K562 (cell line): ENCODE measurements around the gene SMYD1. TPM values are rescaled to one million over a fixed set of nuclear protein-coding genes. Genes with fewer than 3 reads are reported as not detected.

Source experiments
- ATAC-seq: fragments of 200-7000 bp; cut with Tn5 transposase; 3 replicates; pipeline ENCODE4 v1.9.1; 2020; ENCODE audit warnings: moderate library complexity
- BruUV-seq: library from RNA; stranded (reverse); fragments of 400-500 nt; replicated peaks from 2 replicates; lab custom pipeline; 2021; lab: Mats Ljungman, UMichigan
- CTCF ChIA-PET: fragments of 300-600 bp; formaldehyde crosslinking; extraction: SDS; loops from one replicate; lab custom pipeline; 2021; ENCODE audit warnings: low intra/inter-chr PET ratio; lab: Yijun Ruan, JAX
- POLR2A ChIA-PET: fragments of 300-600, 350-650 bp; sonication (Branson Sonifier 250); formaldehyde crosslinking; extraction: SDS; loops from one replicate; lab custom pipeline; 2021; ENCODE audit warnings: antibody characterized with exemption, inconsistent platforms; lab: Yijun Ruan, JAX
- DNase-seq, 4 experiments: peaks; one replicate each; pipeline versions ENCODE4 v3.0.0 to v3.0.0-alpha.2; 2011 to 2018; ENCODE audit warnings: low spot score in 3 of 4, mixed read lengths in 3 of 4; ENCODE audit errors: extremely low read depth in 1 of 4
- FAIRE-seq: peaks from 2 replicates; lab custom pipeline; 2011; peaks lifted over from hg19 to GRCh38; lab: Jason Lieb, UNC
- H2AFZ ChIP-seq: 2 replicates; pipeline ENCODE4 v1.6.0; 2011; ENCODE audit warnings: low read depth, low read length, control low read depth, inconsistent platforms
- H3K27ac ChIP-seq: fragments of 200-600 bp; 3 replicates; pipeline ENCODE4 v1.8.0; 2011; ENCODE audit warnings: low read depth, mild to moderate bottlenecking, control low read depth, inconsistent platforms, low read length, moderate library complexity, mixed read lengths; ENCODE audit errors: extremely low read depth
- H3K27me3 ChIP-seq, 2 experiments: fragments of 300-600 bp in 1 of 2; 2 replicates in 1 of 2; 3 replicates in 1 of 2; pipeline versions ENCODE4 v1.6.0 to v1.8.0; 2011; ENCODE audit warnings: inconsistent platforms in 2 of 2, low read length in 2 of 2, mild to moderate bottlenecking in 1 of 2, mixed read lengths in 1 of 2, moderate library complexity in 1 of 2; ENCODE audit not compliant: control insufficient read depth in 2 of 2, insufficient read depth in 2 of 2
- H3K36me3 ChIP-seq: fragments of 300-600 bp; 3 replicates; pipeline ENCODE4 v1.8.0; 2011; ENCODE audit warnings: mild to moderate bottlenecking, low read length, inconsistent platforms; ENCODE audit not compliant: control insufficient read depth, insufficient read depth
- H3K4me1 ChIP-seq, 2 experiments: fragments of 200-600 bp in 1 of 2; replicated peaks in 1 of 2; 2 replicates in 1 of 2; 3 replicates in 1 of 2; pipeline versions ENCODE4 v1.5.1 to v1.8.0; 2011; ENCODE audit warnings: inconsistent platforms in 2 of 2, low read length in 2 of 2, mild to moderate bottlenecking in 1 of 2, mixed read lengths in 1 of 2, moderate library complexity in 1 of 2; ENCODE audit not compliant: control insufficient read depth in 2 of 2, insufficient read depth in 2 of 2
- H3K4me2 ChIP-seq: 2 replicates; pipeline ENCODE4 v1.6.1; 2011; ENCODE audit warnings: low read length, control low read depth, inconsistent platforms, mixed read lengths; ENCODE audit not compliant: insufficient read depth
- H3K4me3 ChIP-seq: fragments of 200-600 bp; sonication (generic), shearing (Covaris generic); 2 replicates; pipeline ENCODE4 v1.5.1; 2016; ENCODE audit warnings: control low read depth, inconsistent platforms
- H3K79me2 ChIP-seq: fragments of 200-600 bp; 3 replicates; pipeline ENCODE4 v1.8.0; 2011; ENCODE audit warnings: low read length, inconsistent platforms; ENCODE audit not compliant: control insufficient read depth, insufficient read depth
- H3K9ac ChIP-seq, 2 experiments: 2 replicates each; pipeline versions ENCODE4 v1.6.0 to v1.6.1; 2011; ENCODE audit warnings: low read depth in 2 of 2, low read length in 2 of 2, control low read depth in 1 of 2, inconsistent platforms in 1 of 2, mild to moderate bottlenecking in 1 of 2, mixed read lengths in 1 of 2; ENCODE audit not compliant: insufficient read depth in 1 of 2
- H3K9me1 ChIP-seq: one replicate; pipeline ENCODE4 v1.6.0; 2011; ENCODE audit warnings: inconsistent platforms, mild to moderate bottlenecking, low read length, moderate library complexity; ENCODE audit not compliant: control insufficient read depth, insufficient read depth
- H3K9me3 ChIP-seq: replicated peaks from 2 replicates; pipeline ENCODE4 v1.5.1; 2011; ENCODE audit warnings: low read depth, low read length, inconsistent platforms; ENCODE audit not compliant: control insufficient read depth, insufficient read depth
- H4K20me1 ChIP-seq: replicated peaks from 2 replicates; pipeline ENCODE4 v1.6.1; 2011; ENCODE audit warnings: low read length, inconsistent platforms, mixed read lengths; ENCODE audit not compliant: control insufficient read depth, insufficient read depth
- BCL6 ChIP-seq: fragments of 250-450 bp; sonication (Bioruptor Pico); IDR thresholded peaks from 2 replicates; pipeline ENCODE4 v1.4.0; 2020
- CBX2 ChIP-seq: fragments of 200-600 bp; sonication (generic); IDR thresholded peaks from one replicate; pipeline ENCODE4 v1.6.1; 2012; ENCODE audit warnings: mild to moderate bottlenecking, low read length, inconsistent platforms; ENCODE audit not compliant: insufficient read depth, poor library complexity, severe bottlenecking
- CHD2 ChIP-seq: IDR thresholded peaks from 2 replicates; pipeline ENCODE4 v1.6.1; 2011; ENCODE audit warnings: low read depth, low read length
- GATAD2A ChIP-seq: fragments of 450-650 bp; IDR thresholded peaks from 2 replicates; pipeline ENCODE4 v1.6.1; 2017
- IRF2 ChIP-seq: sonication (generic); formaldehyde crosslinking; IDR thresholded peaks from 2 replicates; pipeline ENCODE4 v1.8.1; 2022; ENCODE audit warnings: mild to moderate bottlenecking, missing genetic modification reagents
- PCBP2 ChIP-seq: fragments of 200-400 bp; formaldehyde crosslinking; IDR thresholded peaks from 2 replicates; pipeline ENCODE4 v1.6.1; 2018; ENCODE audit warnings: low read length, low read depth, mild to moderate bottlenecking, moderate library complexity; ENCODE audit not compliant: poor library complexity, severe bottlenecking
- SIX5 ChIP-seq, 2 experiments: IDR thresholded peaks; 2 replicates each; pipeline ENCODE4 v1.6.1; 2011; ENCODE audit warnings: low read length in 2 of 2, borderline replicate concordance in 1 of 2, low read depth in 1 of 2, mild to moderate bottlenecking in 1 of 2, moderate library complexity in 1 of 2; ENCODE audit not compliant: insufficient read depth in 1 of 2
- ZMIZ1 ChIP-seq, 2 experiments: fragments of 150-350 bp in 1 of 2; IDR thresholded peaks; 2 replicates each; pipeline ENCODE4 v1.6.1; 2012 to 2016; ENCODE audit warnings: low read depth in 2 of 2, low read length in 2 of 2, mild to moderate bottlenecking in 1 of 2, moderate library complexity in 1 of 2
- ZNF707 ChIP-seq: fragments of 250-450 bp; sonication (Bioruptor Pico); conservative IDR thresholded peaks from 2 replicates; pipeline ENCODE4 v1.8.0; 2022; ENCODE audit warnings: inconsistent platforms, mild to moderate bottlenecking, moderate library complexity
- ZNF717 ChIP-seq: fragments of 250-450 bp; sonication (Bioruptor Pico); IDR thresholded peaks from 2 replicates; pipeline ENCODE4 v1.5.0; 2021
- WGBS: fragments of 100-300 bp; shearing (Covaris generic); methylation state at CpG from one replicate; pipeline ENCODE4 v1.1.6; 2016; ENCODE audit warnings: low coverage, mixed read lengths; ENCODE audit not compliant: insufficient coverage; ENCODE audit errors: missing lambda C conversion rate; 5-methylcytosine and 5-hydroxymethylcytosine counted together
- in situ Hi-C: fragments of 300-500 bp; cut with MboI; formaldehyde crosslinking; loops from 4 replicates; pipeline ENCODE4 v1.15.0; 2018; ENCODE audit warnings: inconsistent platforms, mixed read lengths
- intact Hi-C: fragments of 100-400 bp; cut with micrococcal nuclease; formaldehyde crosslinking; loops from 2 replicates; pipeline ENCODE4 v1.14.2; 2022
- polyA plus RNA-seq, 8 experiments: library from polyadenylated mRNA; depleted of rRNA in 4 of 8; stranded (reverse) in 5 of 8; unstranded in 3 of 8; fragments of >200 nt; fragmentation: Nextera tagmentation in 2 of 8; fragmentation: Illumina TruSeq in 1 of 8; extraction: Ambion mirVana in 2 of 8; extraction: Trizol in 1 of 8; gene quantifications; 2 replicates each; pipeline versions ENCODE4 v1.2.1 to v1.2.3, GENCODE V29; 2011 to 2014; ENCODE audit warnings: inconsistent platforms in 1 of 8, missing spikeins in 1 of 8
- total RNA-seq, 7 experiments: library from RNA; depleted of rRNA in 6 of 7; stranded (reverse); fragments of >200 nt in 6 of 7; fragmentation: Illumina TruSeq in 2 of 7; extraction: Trizol in 2 of 7; gene quantifications; 2 replicates each; pipeline versions ENCODE4 v1.2.1 to v1.2.3, GENCODE V29; 2011 to 2021; ENCODE audit warnings: low replicate concordance in 1 of 7
- TF ChIP-seq, protein P1 (sequence below): fragments of 450-650 bp; conservative IDR thresholded peaks from 2 replicates; pipeline ENCODE4 v1.6.1; 2016; ENCODE audit warnings: missing genetic modification characterization, low read depth, mild to moderate bottlenecking, control low read depth, missing compliant biosample characterization
- TF ChIP-seq, protein P2 (sequence below): IDR thresholded peaks from 2 replicates; pipeline ENCODE4 v1.6.1; 2014; ENCODE audit warnings: antibody characterized with exemption

Gene SMYD1
- total and polyA plus RNA-seq, 9 of the 15 experiments (the other 6 are each of a cell fraction or from before 2014, with no cell fraction given) = not detected

DNA sequence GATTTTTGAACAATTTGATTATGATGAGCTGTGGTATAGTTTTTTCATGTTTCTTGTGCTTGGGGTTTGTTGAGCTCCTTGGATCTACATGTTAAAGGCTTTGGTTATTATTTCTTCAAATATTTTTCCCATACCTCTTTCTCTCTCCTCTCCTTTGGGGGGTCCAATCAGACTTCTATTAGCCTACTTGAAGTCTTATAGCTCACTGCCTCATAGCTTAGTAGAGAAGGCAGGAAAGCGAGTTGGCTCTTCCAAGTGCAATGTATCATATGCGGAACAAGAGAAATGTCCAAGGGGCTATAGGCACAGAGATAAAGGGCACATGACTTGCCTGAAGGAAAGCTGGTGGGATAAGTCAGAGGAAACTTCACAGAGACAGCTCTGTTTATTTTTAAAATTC, 74.3 kb downstream of the SMYD1 start (continued):
- no peak for TF ChIP-seq ZMIZ1 (IDR thresholded peaks at IDR 0.05; ENCODE audit: low read depth in 2 of 2, low read length in 2 of 2)
- no peak for TF ChIP-seq ZNF717 (CRISPR knock-in tag)
- TF ChIP-seq BCL6 = no peak
- no peak for TF ChIP-seq CHD2
- TF ChIP-seq CBX2 = no peak
- no peak for TF ChIP-seq GATAD2A
- no peak for TF ChIP-seq PCBP2

- ATAC-seq (no peak), FAIRE-seq (no peak), DNase-seq (no peak)
- Histone ChIP-seq H3K4me1 (no peaks in the 10 kb centered on the region), H4K20me1 (no peaks in the 10 kb centered on the region), H2AFZ (no peak overlapping the region), H3K4me2 (no peak overlapping the region), H3K9ac (no peak overlapping the region), H3K36me3 (no peaks in the 10 kb centered on the region), H3K27ac (no peak overlapping the region), H3K9me3 (no peaks in the 10 kb centered on the region), H3K4me3 (no peak overlapping the region), H3K9me1 (no peaks in the 10 kb centered on the region), H3K27me3 (peaks cover 0 to 3% of the 10 kb centered on the region in 2 experiments; a peak in 1 of 5 replicates), H3K79me2 (no peaks in the 10 kb centered on the region)
- 0% methylated on average over 1 of the region's 1 CpG for WGBS
- in situ Hi-C loops (no loop called here), intact Hi-C loops (no loop called here)
- CTCF ChIA-PET = no interaction called here
- no TSS peak for BruUV-seq
- TF ChIP-seq, protein P1, sequence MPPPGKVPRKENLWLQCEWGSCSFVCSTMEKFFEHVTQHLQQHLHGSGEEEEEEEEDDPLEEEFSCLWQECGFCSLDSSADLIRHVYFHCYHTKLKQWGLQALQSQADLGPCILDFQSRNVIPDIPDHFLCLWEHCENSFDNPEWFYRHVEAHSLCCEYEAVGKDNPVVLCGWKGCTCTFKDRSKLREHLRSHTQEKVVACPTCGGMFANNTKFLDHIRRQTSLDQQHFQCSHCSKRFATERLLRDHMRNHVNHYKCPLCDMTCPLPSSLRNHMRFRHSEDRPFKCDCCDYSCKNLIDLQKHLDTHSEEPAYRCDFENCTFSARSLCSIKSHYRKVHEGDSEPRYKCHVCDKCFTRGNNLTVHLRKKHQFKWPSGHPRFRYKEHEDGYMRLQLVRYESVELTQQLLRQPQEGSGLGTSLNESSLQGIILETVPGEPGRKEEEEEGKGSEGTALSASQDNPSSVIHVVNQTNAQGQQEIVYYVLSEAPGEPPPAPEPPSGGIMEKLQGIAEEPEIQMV = no peak
- no peak for TF ChIP-seq ZNF707 (CRISPR knock-in tag)
- TF ChIP-seq IRF2 (CRISPR knock-in tag) = no peak
- TF ChIP-seq SIX5 (IDR thresholded peaks at IDR 0.05; ENCODE audit: borderline replicate concordance in 1 of 2, insufficient read depth in 1 of 2, low read depth in 1 of 2, low read length in 2 of 2) = no peak
- TF ChIP-seq, protein P2, sequence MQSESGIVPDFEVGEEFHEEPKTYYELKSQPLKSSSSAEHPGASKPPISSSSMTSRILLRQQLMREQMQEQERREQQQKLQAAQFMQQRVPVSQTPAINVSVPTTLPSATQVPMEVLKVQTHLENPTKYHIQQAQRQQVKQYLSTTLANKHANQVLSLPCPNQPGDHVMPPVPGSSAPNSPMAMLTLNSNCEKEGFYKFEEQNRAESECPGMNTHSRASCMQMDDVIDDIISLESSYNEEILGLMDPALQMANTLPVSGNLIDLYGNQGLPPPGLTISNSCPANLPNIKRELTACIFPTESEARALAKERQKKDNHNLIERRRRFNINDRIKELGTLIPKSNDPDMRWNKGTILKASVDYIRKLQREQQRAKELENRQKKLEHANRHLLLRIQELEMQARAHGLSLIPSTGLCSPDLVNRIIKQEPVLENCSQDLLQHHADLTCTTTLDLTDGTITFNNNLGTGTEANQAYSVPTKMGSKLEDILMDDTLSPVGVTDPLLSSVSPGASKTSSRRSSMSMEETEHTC = no peak
- POLR2A ChIA-PET = no interaction called here
Observed at GRCh38 chr2:88144271-88144670, 76.6 kb downstream of the SMYD1 start.
